Measurements from ENCODE around the gene LRRC56. TPM values are rescaled to one million over a fixed set of nuclear protein-coding genes. Genes with fewer than 3 reads are reported as not detected.
A peak's percentile ranks its signal among the peaks of the same experiment; 100 is the strongest.

Gene LRRC56
- polyA plus RNA-seq, 1 experiment, result 0.86 TPM

DNA sequence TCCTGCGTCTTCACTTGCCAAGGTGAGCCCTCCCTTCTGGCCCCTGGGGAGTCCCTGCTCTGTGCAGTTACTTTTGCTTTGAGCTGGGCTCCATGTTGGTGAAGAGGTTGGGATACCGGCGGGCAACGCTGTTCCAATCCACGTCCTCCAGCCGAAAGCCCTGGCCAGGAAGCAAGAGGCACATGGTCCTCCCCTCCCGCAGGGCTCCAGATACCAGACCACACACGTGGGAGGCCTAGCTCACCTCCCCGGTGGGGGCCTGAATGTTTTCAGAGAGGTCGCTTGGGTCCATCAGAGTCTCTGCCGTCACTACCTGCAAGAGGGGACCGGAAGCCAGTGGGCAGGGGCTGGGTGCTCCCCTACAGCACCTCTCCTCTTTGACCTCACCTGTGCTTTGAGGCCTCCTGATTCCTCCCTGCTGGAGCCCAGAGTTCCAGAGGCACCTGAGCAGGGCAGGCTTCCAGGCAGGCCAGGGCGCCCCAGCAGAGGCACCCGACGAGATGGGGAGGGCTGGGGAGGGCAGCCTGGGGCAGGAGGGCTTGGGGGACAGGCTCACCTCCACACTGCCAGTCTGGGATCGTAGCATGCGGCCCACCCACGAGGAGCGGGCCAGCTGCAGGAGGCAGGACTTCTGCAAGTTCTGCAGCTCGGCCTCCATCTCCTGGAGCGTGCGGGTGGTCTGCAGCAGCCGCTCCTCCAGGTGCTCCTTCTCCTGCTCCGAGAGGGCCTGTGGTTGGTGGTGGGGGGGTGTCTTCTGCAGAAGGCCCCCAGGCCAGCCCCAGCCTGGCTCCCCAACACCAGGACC is 20.2 kb downstream of the LRRC56 start:
- POLR2A ChIA-PET, result no interaction called here
- Histone ChIP-seq H3K4me3 (ENCODE audit: low read depth, low read length) (no peak overlapping the region), H3K27me3 (ENCODE audit: control insufficient read depth, insufficient read depth, low read length) (peaks cover 45% of the 10 kb centered on the region), H3K9me3 (ENCODE audit: control insufficient read depth, insufficient read depth, low read length) (peaks cover 3% of the 10 kb centered on the region; the same call in 1 of the 2 replicates), H3K27ac (ENCODE audit: low read depth, low read length) (no peak overlapping the region)
- no peak for DNase-seq (ENCODE audit: low read depth, low spot score)
- TF ChIP-seq, protein P1, sequence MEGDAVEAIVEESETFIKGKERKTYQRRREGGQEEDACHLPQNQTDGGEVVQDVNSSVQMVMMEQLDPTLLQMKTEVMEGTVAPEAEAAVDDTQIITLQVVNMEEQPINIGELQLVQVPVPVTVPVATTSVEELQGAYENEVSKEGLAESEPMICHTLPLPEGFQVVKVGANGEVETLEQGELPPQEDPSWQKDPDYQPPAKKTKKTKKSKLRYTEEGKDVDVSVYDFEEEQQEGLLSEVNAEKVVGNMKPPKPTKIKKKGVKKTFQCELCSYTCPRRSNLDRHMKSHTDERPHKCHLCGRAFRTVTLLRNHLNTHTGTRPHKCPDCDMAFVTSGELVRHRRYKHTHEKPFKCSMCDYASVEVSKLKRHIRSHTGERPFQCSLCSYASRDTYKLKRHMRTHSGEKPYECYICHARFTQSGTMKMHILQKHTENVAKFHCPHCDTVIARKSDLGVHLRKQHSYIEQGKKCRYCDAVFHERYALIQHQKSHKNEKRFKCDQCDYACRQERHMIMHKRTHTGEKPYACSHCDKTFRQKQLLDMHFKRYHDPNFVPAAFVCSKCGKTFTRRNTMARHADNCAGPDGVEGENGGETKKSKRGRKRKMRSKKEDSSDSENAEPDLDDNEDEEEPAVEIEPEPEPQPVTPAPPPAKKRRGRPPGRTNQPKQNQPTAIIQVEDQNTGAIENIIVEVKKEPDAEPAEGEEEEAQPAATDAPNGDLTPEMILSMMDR (IDR thresholded peaks at IDR 0.05; ENCODE audit: low read depth, low read length), result no peak
- CTCF ChIA-PET, result interaction anchor here (1.2 kb wide), 1 partner anchor 22 kb away, joined by 3 read pairs; no protein-coding TSS in a partner anchor

DNA sequence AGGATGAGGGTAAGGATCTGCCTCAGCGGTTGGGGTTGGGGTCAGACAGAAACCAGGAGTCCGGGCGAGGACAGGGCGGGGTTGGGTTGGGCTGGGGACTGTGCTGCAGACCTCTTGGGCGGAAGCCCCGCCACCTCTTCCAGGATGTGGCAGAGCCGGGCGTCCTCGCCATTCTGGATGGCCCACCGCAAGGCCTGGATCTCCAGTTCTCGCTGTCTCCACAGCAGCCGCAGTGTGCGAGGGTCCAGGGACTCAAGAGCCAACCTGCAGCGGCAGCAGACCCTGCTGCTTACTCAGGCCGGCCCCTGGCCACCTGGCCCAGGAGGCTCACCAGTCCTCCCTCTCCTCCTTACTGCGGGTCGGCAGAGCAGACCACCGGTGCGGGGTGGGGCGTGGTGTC is 21.2 kb downstream of the LRRC56 start:
- DNase-seq (ENCODE audit: low read depth, low spot score), result no peak
- TF ChIP-seq, protein P1 (IDR thresholded peaks at IDR 0.05; ENCODE audit: low read depth, low read length), result no peak
- POLR2A ChIA-PET, result no interaction called here
- H3K9me3 ChIP-seq (ENCODE audit: control insufficient read depth, insufficient read depth, low read length), result peaks cover 3% of the 10 kb centered on the region; the same call in 1 of the 2 replicates
- peaks cover 45% of the 10 kb centered on the region for H3K27me3 ChIP-seq (ENCODE audit: control insufficient read depth, insufficient read depth, low read length)
- H3K4me3 ChIP-seq (ENCODE audit: low read depth, low read length), result no peak overlapping the region
- H3K27ac ChIP-seq (ENCODE audit: low read depth, low read length), result no peak overlapping the region
- CTCF ChIA-PET, result no interaction called here

DNA sequence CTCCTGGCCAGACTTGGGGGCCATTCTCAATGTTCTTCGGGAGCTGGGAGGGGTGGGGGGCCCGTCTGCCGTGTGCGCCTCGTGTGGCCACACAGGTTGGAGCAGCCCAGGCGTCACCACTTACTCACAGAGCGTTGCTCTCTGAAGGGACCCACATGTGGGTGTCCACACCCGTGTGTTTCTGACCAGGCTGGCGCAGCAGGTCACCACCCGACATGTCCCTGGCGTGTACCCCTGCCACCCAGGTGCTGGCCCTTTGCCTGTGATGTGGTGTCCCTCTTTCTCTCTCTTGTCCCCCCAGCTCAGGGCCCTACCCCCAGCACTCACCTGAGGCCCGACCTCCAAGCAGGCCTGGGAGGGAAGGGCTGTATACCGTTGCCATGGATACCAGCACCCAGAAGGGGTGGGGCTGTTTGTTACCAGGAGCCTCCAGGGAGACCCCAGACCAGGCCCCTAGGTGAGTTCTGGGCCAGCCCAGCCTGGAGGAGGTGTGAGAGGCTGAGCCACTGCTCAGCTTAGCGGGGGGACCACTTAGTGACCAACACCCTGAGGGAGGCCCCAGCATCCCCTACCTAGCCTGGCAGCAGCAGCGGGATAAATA is 21.8 kb downstream of the LRRC56 start:
- H3K4me3 ChIP-seq (ENCODE audit: low read depth, low read length), result no peak overlapping the region
- TF ChIP-seq, protein P1 (IDR thresholded peaks at IDR 0.05; ENCODE audit: low read depth, low read length), result no peak
- H3K9me3 ChIP-seq (ENCODE audit: control insufficient read depth, insufficient read depth, low read length), result peaks cover 3% of the 10 kb centered on the region; the same call in 1 of the 2 replicates
- peaks cover 41% of the 10 kb centered on the region for H3K27me3 ChIP-seq (ENCODE audit: control insufficient read depth, insufficient read depth, low read length)
- DNase-seq (ENCODE audit: low read depth, low spot score), result no peak
- POLR2A ChIA-PET, result no interaction called here
- CTCF ChIA-PET, result no interaction called here
- no peak overlapping the region for H3K27ac ChIP-seq (ENCODE audit: low read depth, low read length)

DNA sequence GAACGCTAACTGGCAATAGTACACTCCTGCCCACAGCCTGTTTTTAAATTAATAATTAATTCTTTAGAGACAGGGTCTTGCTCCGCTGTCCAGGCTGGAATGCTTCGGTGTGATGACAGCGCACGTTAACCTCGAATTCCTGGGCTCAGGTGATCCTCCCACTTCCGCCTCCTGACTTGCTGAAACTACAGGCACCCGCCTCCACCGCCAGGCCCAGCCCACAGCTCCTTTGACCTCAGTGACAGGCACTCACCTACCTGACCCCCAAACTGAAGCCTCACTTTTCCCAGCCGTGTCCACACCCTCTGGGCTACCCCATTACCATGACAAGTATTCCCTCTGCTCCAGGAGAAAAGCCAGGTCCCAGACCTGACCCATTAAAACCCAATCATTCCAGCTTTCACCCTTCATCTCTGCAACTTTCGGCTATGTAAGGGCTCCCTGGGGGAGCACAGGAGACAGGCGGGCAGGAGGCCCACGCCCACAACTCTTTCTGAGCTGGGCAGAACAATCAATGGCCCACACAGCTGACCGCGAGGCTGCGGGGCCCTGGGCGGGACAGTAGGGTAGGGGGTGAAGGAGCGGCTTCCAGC is 22.5 kb downstream of the LRRC56 start:
- H3K27me3 ChIP-seq (ENCODE audit: control insufficient read depth, insufficient read depth, low read length), result peaks cover 36% of the 10 kb centered on the region
- CTCF ChIA-PET, result interaction anchor here (0.5 kb wide), 1 partner anchor 216 kb away, joined by 3 read pairs; no protein-coding TSS in a partner anchor
- H3K27ac ChIP-seq (ENCODE audit: low read depth, low read length), result no peak overlapping the region
- DNase-seq (ENCODE audit: low read depth, low spot score), result no peak
- POLR2A ChIA-PET, result no interaction called here
- TF ChIP-seq, protein P1 (IDR thresholded peaks at IDR 0.05; ENCODE audit: low read depth, low read length), result no peak
- peaks cover 3% of the 10 kb centered on the region; the same call in 1 of the 2 replicates for H3K9me3 ChIP-seq (ENCODE audit: control insufficient read depth, insufficient read depth, low read length)
- H3K4me3 ChIP-seq (ENCODE audit: low read depth, low read length), result peak overlapping the region; percentile 63
